H9 (cell line): Measurements from ENCODE around the gene RPGR. TPM values are rescaled to one million over a fixed set of nuclear protein-coding genes. Genes with fewer than 3 reads are reported as not detected.
A peak's percentile ranks its signal among the peaks of the same experiment; 100 is the strongest.

ENCODE experiments used
- DNase-seq: peaks from one replicate; pipeline ENCODE4 v3.0.0-alpha.2; 2017
- H2AFZ ChIP-seq: one replicate; pipeline ENCODE4 v1.6.1; 2013; ENCODE audit warnings: mild to moderate bottlenecking, low read length, control low read depth, moderate library complexity
- H2AK5ac ChIP-seq: 2 replicates; pipeline ENCODE4 v1.6.1; 2013; ENCODE audit warnings: low read length, control low read depth, mixed read lengths; ENCODE audit not compliant: insufficient read length
- H2BK120ac ChIP-seq: one replicate; pipeline ENCODE4 v1.6.1; 2013; ENCODE audit warnings: low read depth, mild to moderate bottlenecking, low read length, control low read depth, inconsistent platforms; ENCODE audit not compliant: poor library complexity, severe bottlenecking
- H2BK12ac ChIP-seq: 2 replicates; pipeline ENCODE4 v1.6.1; 2013; ENCODE audit warnings: low read length, control low read depth, mixed read lengths, low read depth; ENCODE audit not compliant: insufficient read length
- H2BK15ac ChIP-seq: 2 replicates; pipeline ENCODE4 v1.6.1; 2013; ENCODE audit warnings: low read depth, low read length, control low read depth
- H2BK20ac ChIP-seq: one replicate; pipeline ENCODE4 v1.6.1; 2013; ENCODE audit warnings: low read depth, mild to moderate bottlenecking, low read length, control low read depth, inconsistent platforms; ENCODE audit not compliant: poor library complexity, severe bottlenecking
- H2BK5ac ChIP-seq: 2 replicates; pipeline ENCODE4 v1.6.1; 2013; ENCODE audit warnings: low read length, control low read depth, mixed read lengths; ENCODE audit not compliant: insufficient read length
- H3K14ac ChIP-seq: 2 replicates; pipeline ENCODE4 v1.6.1; 2013; ENCODE audit warnings: low read length, control low read depth; ENCODE audit not compliant: insufficient read depth
- H3K18ac ChIP-seq: 2 replicates; pipeline ENCODE4 v1.6.1; 2013; ENCODE audit warnings: low read depth, mild to moderate bottlenecking, mixed read lengths, low read length, control low read depth; ENCODE audit not compliant: insufficient read length
- H3K23ac ChIP-seq: 2 replicates; pipeline ENCODE4 v1.6.1; 2013; ENCODE audit warnings: low read length, control low read depth, mixed read lengths, low read depth; ENCODE audit not compliant: insufficient read length
- H3K23me2 ChIP-seq: 2 replicates; pipeline ENCODE4 v1.6.1; 2013; ENCODE audit warnings: low read depth, mild to moderate bottlenecking, mixed read lengths, low read length, control low read depth; ENCODE audit not compliant: insufficient read length, poor library complexity, severe bottlenecking
- H3K27ac ChIP-seq: 2 replicates; pipeline ENCODE4 v1.5.1; 2013; ENCODE audit warnings: low read length, control low read depth, mixed read lengths, low read depth; ENCODE audit not compliant: insufficient read length
- H3K27me3 ChIP-seq: 2 replicates; pipeline ENCODE4 v1.6.1; 2013; ENCODE audit warnings: low read length, control low read depth, inconsistent platforms; ENCODE audit not compliant: insufficient read depth
- H3K4ac ChIP-seq: 2 replicates; pipeline ENCODE4 v1.6.1; 2013; ENCODE audit warnings: low read depth, mild to moderate bottlenecking, control low read depth, inconsistent platforms, low read length, moderate library complexity
- H3K4me1 ChIP-seq: 2 replicates; pipeline ENCODE4 v1.6.1; 2013; ENCODE audit warnings: low read length, control low read depth, inconsistent platforms; ENCODE audit not compliant: insufficient read depth
- H3K4me2 ChIP-seq: 2 replicates; pipeline ENCODE4 v1.6.1; 2013; ENCODE audit warnings: low read length, control low read depth, mixed read lengths; ENCODE audit not compliant: insufficient read length, insufficient read depth
- H3K56ac ChIP-seq: 2 replicates; pipeline ENCODE4 v1.6.1; 2013; ENCODE audit warnings: low read depth, mild to moderate bottlenecking, mixed read lengths, low read length, control low read depth; ENCODE audit not compliant: insufficient read length
- H3K79me1 ChIP-seq: 2 replicates; pipeline ENCODE4 v1.6.1; 2013; ENCODE audit warnings: low read depth, mild to moderate bottlenecking, moderate library complexity, low read length, control low read depth, inconsistent platforms; ENCODE audit not compliant: insufficient read depth, poor library complexity, severe bottlenecking
- H3K79me2 ChIP-seq: 2 replicates; pipeline ENCODE4 v1.6.1; 2013; ENCODE audit warnings: low read length, control low read depth, inconsistent platforms; ENCODE audit not compliant: insufficient read depth
- H3K9ac ChIP-seq: 2 replicates; pipeline ENCODE4 v1.6.1; 2013; ENCODE audit warnings: low read length, control low read depth, mixed read lengths; ENCODE audit not compliant: insufficient read length; ENCODE audit errors: extremely low read depth
- H3K9me3 ChIP-seq: one replicate; pipeline ENCODE4 v1.6.1; 2013; ENCODE audit warnings: low read depth, low read length, inconsistent platforms; ENCODE audit not compliant: control insufficient read depth
- H3T11ph ChIP-seq: one replicate; pipeline ENCODE4 v1.6.1; 2013; ENCODE audit warnings: mild to moderate bottlenecking, low read length, control low read depth, inconsistent platforms
- H4K20me1 ChIP-seq: one replicate; pipeline ENCODE4 v1.6.1; 2013; ENCODE audit not compliant: control insufficient read depth, insufficient read length, insufficient read depth
- H4K5ac ChIP-seq: 2 replicates; pipeline ENCODE4 v1.6.1; 2013; ENCODE audit warnings: low read depth, mild to moderate bottlenecking, mixed read lengths, low read length, control low read depth; ENCODE audit not compliant: insufficient read length
- H4K8ac ChIP-seq: replicated peaks from 2 replicates; pipeline ENCODE4 v1.6.1; 2013; ENCODE audit warnings: low read length, control low read depth, mixed read lengths, low read depth; ENCODE audit not compliant: insufficient read length
- H4K91ac ChIP-seq: 2 replicates; pipeline ENCODE4 v1.6.1; 2013; ENCODE audit warnings: low read depth, mild to moderate bottlenecking, moderate library complexity, mixed read lengths, low read length, control low read depth; ENCODE audit not compliant: insufficient read length
- H3K27ac Mint-ChIP-seq, 3 experiments: 2 replicates in 2 of 3; 3 replicates in 1 of 3; pipeline ENCODE4 v1.8.0; 2020 to 2021; ENCODE audit warnings: mixed read lengths in 3 of 3, mild to moderate bottlenecking in 1 of 3, moderate library complexity in 1 of 3
- H3K27me3 Mint-ChIP-seq: 2 replicates; pipeline ENCODE4 v1.8.0; 2021; ENCODE audit warnings: low read depth, mild to moderate bottlenecking, moderate library complexity, mixed read lengths
- H3K36me3 Mint-ChIP-seq, 3 experiments: 2 replicates in 2 of 3; 3 replicates in 1 of 3; pipeline ENCODE4 v1.8.0; 2020 to 2021; ENCODE audit warnings: low read depth in 3 of 3, mixed read lengths in 3 of 3; ENCODE audit not compliant: insufficient read depth in 1 of 3
- H3K4me1 Mint-ChIP-seq, 2 experiments: 2 replicates each; pipeline ENCODE4 v1.8.0; 2020; ENCODE audit warnings: mixed read lengths in 2 of 2
- H3K4me3 Mint-ChIP-seq, 2 experiments: 2 replicates in 1 of 2; 3 replicates in 1 of 2; pipeline ENCODE4 v1.8.0; 2020 to 2021; ENCODE audit warnings: mild to moderate bottlenecking in 2 of 2, mixed read lengths in 2 of 2, moderate library complexity in 1 of 2
- H3K9me3 Mint-ChIP-seq, 2 experiments: 2 replicates in 1 of 2; 3 replicates in 1 of 2; pipeline ENCODE4 v1.8.0; 2020; ENCODE audit warnings: mild to moderate bottlenecking in 2 of 2, mixed read lengths in 2 of 2, moderate library complexity in 1 of 2
- CTCF ChIP-seq: fragments of 200-600 bp; sonication (generic); conservative IDR thresholded peaks from 3 replicates; pipeline ENCODE4 v1.8.0; 2021; ENCODE audit warnings: antibody characterized with exemption, mild to moderate bottlenecking
- WGBS: extraction: QIAGEN DNeasy Blood & Tissue Kit; methylation state at CpG from one replicate; pipeline ENCODE4 v1.1.7; 2013; ENCODE audit warnings: missing lambda C conversion rate, low lambda C conversion rate, mixed read lengths; ENCODE audit not compliant: insufficient read length; ENCODE audit errors: extremely low coverage; 5-methylcytosine and 5-hydroxymethylcytosine counted together
- total RNA-seq: library from RNA; stranded (reverse); gene quantifications from 2 replicates; pipeline ENCODE4 v1.2.1, GENCODE V29; 2021

RPGR gene
- total RNA-seq, 1 experiment from 2014 or later, result 7.3 TPM

- Histone ChIP-seq H3K9ac (no peak overlapping the region), H2BK120ac (no peak overlapping the region), H4K91ac (no peak overlapping the region), H2AFZ (no peak overlapping the region), H2BK20ac (no peak overlapping the region), H3K4me1 (no peaks in the 10 kb centered on the region), H2BK5ac (no peak overlapping the region), H4K5ac (no peak overlapping the region), H3T11ph (no peak overlapping the region), H3K9me3 (no peaks in the 10 kb centered on the region), H2AK5ac (no peak overlapping the region), H3K27me3 (no peaks in the 10 kb centered on the region), H4K20me1 (no peaks in the 10 kb centered on the region), H3K79me2 (no peaks in the 10 kb centered on the region), H3K23ac (no peak overlapping the region), H3K4me2 (no peak overlapping the region), H3K14ac (no peak overlapping the region), H2BK15ac (no peak overlapping the region), H3K27ac (no peak overlapping the region), H3K4ac (no peak overlapping the region), H3K18ac (no peak overlapping the region), H3K79me1 (no peaks in the 10 kb centered on the region), H2BK12ac (no peak overlapping the region), H4K8ac (no peak overlapping the region), H3K23me2 (no peaks in the 10 kb centered on the region), H3K56ac (no peak overlapping the region)
- TF ChIP-seq CTCF, result no peak
- no peaks in the 10 kb centered on the region for H3K4me1 Mint-ChIP-seq
- no CpG with 5 or more reads among the region's 8 CpGs for WGBS
- DNase-seq, result peak; percentile 25
- no peak overlapping the region for H3K4me3 Mint-ChIP-seq
- H3K9me3 Mint-ChIP-seq, result peaks cover 45 to 56% of the 10 kb centered on the region in 2 experiments
- no peak overlapping the region for H3K27ac Mint-ChIP-seq
- H3K27me3 Mint-ChIP-seq, result no peaks in the 10 kb centered on the region; the same call in 1 of the 2 replicates
- H3K36me3 Mint-ChIP-seq, result no peaks in the 10 kb centered on the region; a peak in 1 of 7 replicates
Measured at GRCh38 chrX:38356401-38356800, 29.1 kb upstream of the RPGR start.
